ENCODE results near the gene FCN2. TPM values are rescaled to one million over a fixed set of nuclear protein-coding genes. Genes with fewer than 3 reads are reported as not detected.

Gene FCN2
- total and polyA plus RNA-seq, 4 donors: 23.6 to 186 (median 121) TPM

GRCh38 chr9:134863941-134864820 is 16.4 kb upstream of the FCN2 start:
- H3K4me1 ChIP-seq (ENCODE audit: control insufficient read depth in 4 of 4, insufficient read depth in 4 of 4, low read length in 3 of 4): peaks cover 0 to 5% (median 0%) of the 10 kb centered on the region in 4 donors
- H3K27me3 ChIP-seq (ENCODE audit: control insufficient read depth in 4 of 4, insufficient read depth in 4 of 4, low read length in 3 of 4): peaks cover 0 to 2% (median 0%) of the 10 kb centered on the region in 4 donors
- DNase-seq (ENCODE audit: low spot score): no peak
- peaks cover 0 to 1% (median 0%) of the 10 kb centered on the region in 4 donors for H3K9me3 ChIP-seq (ENCODE audit: control insufficient read depth in 4 of 4, low read length in 3 of 4)
- WGBS: 76% methylated on average over 28 of the region's 28 CpGs
- no peaks in the 10 kb centered on the region for H3K36me3 ChIP-seq (ENCODE audit: control insufficient read depth in 4 of 4, insufficient read depth in 3 of 4, low read depth in 1 of 4, low read length in 3 of 4)
- no peak overlapping the region for H3K27ac ChIP-seq (ENCODE audit: low read depth in 1 of 2, low read length in 2 of 2)
- no peak overlapping the region for H3K4me3 ChIP-seq (ENCODE audit: low read depth in 1 of 3, low read length in 3 of 3)
- TF ChIP-seq EGR1 (IDR thresholded peaks at IDR 0.05; ENCODE audit: low read depth in 2 of 2) (no peak), RXRA (IDR thresholded peaks at IDR 0.05) (no peak), FOXA1 (IDR thresholded peaks at IDR 0.05) (no peak), FOXA2 (IDR thresholded peaks at IDR 0.05) (no peak), YY1 (IDR thresholded peaks at IDR 0.05) (no peak), ZBTB33 (IDR thresholded peaks at IDR 0.05) (no peak), JUND (IDR thresholded peaks at IDR 0.05) (no peak)
- TF ChIP-seq, protein P1, sequence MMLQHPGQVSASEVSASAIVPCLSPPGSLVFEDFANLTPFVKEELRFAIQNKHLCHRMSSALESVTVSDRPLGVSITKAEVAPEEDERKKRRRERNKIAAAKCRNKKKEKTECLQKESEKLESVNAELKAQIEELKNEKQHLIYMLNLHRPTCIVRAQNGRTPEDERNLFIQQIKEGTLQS (IDR thresholded peaks at IDR 0.05): no peak
- TF ChIP-seq, protein P2, sequence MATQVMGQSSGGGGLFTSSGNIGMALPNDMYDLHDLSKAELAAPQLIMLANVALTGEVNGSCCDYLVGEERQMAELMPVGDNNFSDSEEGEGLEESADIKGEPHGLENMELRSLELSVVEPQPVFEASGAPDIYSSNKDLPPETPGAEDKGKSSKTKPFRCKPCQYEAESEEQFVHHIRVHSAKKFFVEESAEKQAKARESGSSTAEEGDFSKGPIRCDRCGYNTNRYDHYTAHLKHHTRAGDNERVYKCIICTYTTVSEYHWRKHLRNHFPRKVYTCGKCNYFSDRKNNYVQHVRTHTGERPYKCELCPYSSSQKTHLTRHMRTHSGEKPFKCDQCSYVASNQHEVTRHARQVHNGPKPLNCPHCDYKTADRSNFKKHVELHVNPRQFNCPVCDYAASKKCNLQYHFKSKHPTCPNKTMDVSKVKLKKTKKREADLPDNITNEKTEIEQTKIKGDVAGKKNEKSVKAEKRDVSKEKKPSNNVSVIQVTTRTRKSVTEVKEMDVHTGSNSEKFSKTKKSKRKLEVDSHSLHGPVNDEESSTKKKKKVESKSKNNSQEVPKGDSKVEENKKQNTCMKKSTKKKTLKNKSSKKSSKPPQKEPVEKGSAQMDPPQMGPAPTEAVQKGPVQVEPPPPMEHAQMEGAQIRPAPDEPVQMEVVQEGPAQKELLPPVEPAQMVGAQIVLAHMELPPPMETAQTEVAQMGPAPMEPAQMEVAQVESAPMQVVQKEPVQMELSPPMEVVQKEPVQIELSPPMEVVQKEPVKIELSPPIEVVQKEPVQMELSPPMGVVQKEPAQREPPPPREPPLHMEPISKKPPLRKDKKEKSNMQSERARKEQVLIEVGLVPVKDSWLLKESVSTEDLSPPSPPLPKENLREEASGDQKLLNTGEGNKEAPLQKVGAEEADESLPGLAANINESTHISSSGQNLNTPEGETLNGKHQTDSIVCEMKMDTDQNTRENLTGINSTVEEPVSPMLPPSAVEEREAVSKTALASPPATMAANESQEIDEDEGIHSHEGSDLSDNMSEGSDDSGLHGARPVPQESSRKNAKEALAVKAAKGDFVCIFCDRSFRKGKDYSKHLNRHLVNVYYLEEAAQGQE (IDR thresholded peaks at IDR 0.05): no peak
- TF ChIP-seq, protein P3, sequence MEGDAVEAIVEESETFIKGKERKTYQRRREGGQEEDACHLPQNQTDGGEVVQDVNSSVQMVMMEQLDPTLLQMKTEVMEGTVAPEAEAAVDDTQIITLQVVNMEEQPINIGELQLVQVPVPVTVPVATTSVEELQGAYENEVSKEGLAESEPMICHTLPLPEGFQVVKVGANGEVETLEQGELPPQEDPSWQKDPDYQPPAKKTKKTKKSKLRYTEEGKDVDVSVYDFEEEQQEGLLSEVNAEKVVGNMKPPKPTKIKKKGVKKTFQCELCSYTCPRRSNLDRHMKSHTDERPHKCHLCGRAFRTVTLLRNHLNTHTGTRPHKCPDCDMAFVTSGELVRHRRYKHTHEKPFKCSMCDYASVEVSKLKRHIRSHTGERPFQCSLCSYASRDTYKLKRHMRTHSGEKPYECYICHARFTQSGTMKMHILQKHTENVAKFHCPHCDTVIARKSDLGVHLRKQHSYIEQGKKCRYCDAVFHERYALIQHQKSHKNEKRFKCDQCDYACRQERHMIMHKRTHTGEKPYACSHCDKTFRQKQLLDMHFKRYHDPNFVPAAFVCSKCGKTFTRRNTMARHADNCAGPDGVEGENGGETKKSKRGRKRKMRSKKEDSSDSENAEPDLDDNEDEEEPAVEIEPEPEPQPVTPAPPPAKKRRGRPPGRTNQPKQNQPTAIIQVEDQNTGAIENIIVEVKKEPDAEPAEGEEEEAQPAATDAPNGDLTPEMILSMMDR (IDR thresholded peaks at IDR 0.05; ENCODE audit: low read depth, low read length, missing input control): no peak
- no peak overlapping the region for H3K9ac ChIP-seq (ENCODE audit: low read depth in 1 of 2, low read length in 2 of 2)

DNA sequence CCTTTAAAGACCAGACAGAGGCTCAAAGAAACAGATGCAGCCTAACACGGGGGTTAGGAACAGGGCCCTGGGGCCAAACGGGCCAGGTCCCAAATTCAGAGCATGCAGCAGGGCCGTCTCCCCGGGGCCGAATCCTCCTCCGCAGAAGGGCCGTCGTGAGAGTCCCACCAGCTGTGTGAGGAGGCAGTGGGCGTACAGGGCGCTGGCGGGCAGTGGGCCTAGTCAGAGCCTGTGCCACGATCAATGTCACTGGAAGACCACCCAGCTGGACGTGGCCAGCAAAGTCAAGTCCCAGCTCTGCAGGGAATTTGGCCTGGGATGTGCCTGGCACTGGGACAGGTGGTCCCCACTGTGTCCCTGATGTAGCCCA is 15.8 kb upstream of the FCN2 start:
- Histone ChIP-seq H3K4me1 (ENCODE audit: control insufficient read depth in 4 of 4, insufficient read depth in 4 of 4, low read length in 3 of 4) (peaks cover 0 to 5% (median 0%) of the 10 kb centered on the region in 4 donors), H3K36me3 (ENCODE audit: control insufficient read depth in 4 of 4, insufficient read depth in 3 of 4, low read depth in 1 of 4, low read length in 3 of 4) (no peaks in the 10 kb centered on the region), H3K9ac (ENCODE audit: low read depth in 1 of 2, low read length in 2 of 2) (no peak overlapping the region), H3K9me3 (ENCODE audit: control insufficient read depth in 4 of 4, low read length in 3 of 4) (peaks cover 0 to 1% (median 0%) of the 10 kb centered on the region in 4 donors), H3K27me3 (ENCODE audit: control insufficient read depth in 4 of 4, insufficient read depth in 4 of 4, low read length in 3 of 4) (peaks cover 0 to 2% (median under 1%) of the 10 kb centered on the region in 4 donors), H3K27ac (ENCODE audit: low read depth in 1 of 2, low read length in 2 of 2) (no peak overlapping the region), H3K4me3 (ENCODE audit: low read depth in 1 of 3, low read length in 3 of 3) (no peak overlapping the region)
- no peak for DNase-seq (ENCODE audit: low spot score)
- TF ChIP-seq HNF4G (IDR thresholded peaks at IDR 0.05) (no peak), JUND (IDR thresholded peaks at IDR 0.05) (no peak), RXRA (IDR thresholded peaks at IDR 0.05) (no peak)
- TF ChIP-seq, protein P4, sequence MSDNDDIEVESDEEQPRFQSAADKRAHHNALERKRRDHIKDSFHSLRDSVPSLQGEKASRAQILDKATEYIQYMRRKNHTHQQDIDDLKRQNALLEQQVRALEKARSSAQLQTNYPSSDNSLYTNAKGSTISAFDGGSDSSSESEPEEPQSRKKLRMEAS (IDR thresholded peaks at IDR 0.05): no peak
- 89% methylated on average over 13 of the region's 13 CpGs for WGBS

All from liver (tissue), 9 donors.